Esophagus squamous epithelium (tissue), 5 donors: ENCODE data around the gene MAP1S. TPM values are rescaled to one million over a fixed set of nuclear protein-coding genes. Genes with fewer than 3 reads are reported as not detected.

Experiments
- DNase-seq: peaks from one replicate; lab custom pipeline; 2025; lab: John Stamatoyannopoulos, UW
- H3K27ac ChIP-seq, 4 donors: fragments of 200-600 bp; sonication (generic); one replicate each; pipeline ENCODE4 v1.5.1; 2016 to 2019; ENCODE audit warnings: mild to moderate bottlenecking in 1 of 4
- H3K27me3 ChIP-seq, 4 donors: fragments of 200-600 bp; sonication (generic); 1 replicate in 3 of 4; 2 replicates in 1 of 4; pipeline versions ENCODE4 v1.5.1 to v1.6.0; 2017 to 2021; ENCODE audit warnings: antibody characterized with exemption in 1 of 4
- H3K36me3 ChIP-seq, 3 donors: fragments of 200-600 bp; sonication (generic); one replicate each; pipeline ENCODE4 v1.5.1; 2016 to 2019
- H3K4me1 ChIP-seq, 3 donors: fragments of 200-600 bp; sonication (generic); one replicate each; pipeline ENCODE4 v1.5.1; 2017 to 2019
- H3K4me3 ChIP-seq, 4 donors: fragments of 200-600 bp; sonication (generic); 1 replicate in 3 of 4; 2 replicates in 1 of 4; pipeline ENCODE4 v1.5.1; 2016 to 2019; ENCODE audit warnings: mild to moderate bottlenecking in 2 of 4, moderate library complexity in 1 of 4
- H3K9me3 ChIP-seq, 3 donors: fragments of 200-600 bp; sonication (generic); one replicate each; pipeline ENCODE4 v1.5.1; 2016 to 2019
- CTCF ChIP-seq, 6 experiments: fragments of 450-650 bp in 4 of 6; fragments of 200-600 bp in 2 of 6; sonication (generic) in 2 of 6; IDR thresholded peaks; one replicate each; pipeline ENCODE4 v1.5.1; 2016 to 2019; ENCODE audit warnings: antibody characterized with exemption in 6 of 6, mild to moderate bottlenecking in 4 of 6, moderate library complexity in 4 of 6
- POLR2A ChIP-seq, 4 donors: fragments of 450-650 bp; IDR thresholded peaks; one replicate each; pipeline ENCODE4 v1.6.1; 2017; ENCODE audit warnings: antibody characterized with exemption in 4 of 4, mild to moderate bottlenecking in 4 of 4, moderate library complexity in 3 of 4
- WGBS, 2 donors: methylation state at CpG; one replicate each; pipeline ENCODE4 v1.1.5; 2018; 5-methylcytosine and 5-hydroxymethylcytosine counted together
- intact Hi-C: fragments of 100-400 bp; cut with DNase I; formaldehyde crosslinking; loops from one replicate; pipeline ENCODE4 v1.15.0; 2022
- total RNA-seq, 4 donors: library from RNA; depleted of rRNA; stranded (reverse); fragments of >200 nt; gene quantifications; one replicate each; pipeline ENCODE4 v1.1.0, GENCODE V29; 2016
- donor health status: DM: yes; HTN: yes; CAD: no.

Gene MAP1S
- total RNA-seq, 4 donors from 2014 or later: 4.8 to 16.3 (median 11.4) TPM

DNA sequence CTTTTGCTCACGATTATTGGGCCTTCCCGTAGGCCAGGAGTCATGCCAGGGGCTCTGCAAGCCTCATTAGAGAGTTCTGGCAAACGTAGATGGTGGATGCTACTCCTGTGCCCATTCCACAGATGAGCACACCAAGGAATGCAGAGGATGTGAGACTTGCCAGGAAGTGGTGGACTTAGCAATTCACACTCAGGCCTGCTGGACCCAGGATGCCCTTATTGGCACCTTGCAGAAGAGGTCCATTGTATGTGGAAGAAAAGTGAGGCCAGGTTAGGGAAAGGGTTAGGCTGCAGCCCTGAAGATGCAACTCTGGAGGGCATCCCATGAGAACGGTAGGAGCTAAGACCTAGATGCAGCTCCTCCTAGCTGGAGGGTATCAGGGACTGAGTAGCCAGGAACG is 37.0 kb upstream of the MAP1S start:
- peaks cover 11 to 29% (median 11%) of the 10 kb centered on the region in 3 donors for H3K4me1 ChIP-seq
- H3K36me3 ChIP-seq: no peaks in the 10 kb centered on the region
- DNase-seq: no peak
- H3K27ac ChIP-seq: no peak overlapping the region
- intact Hi-C loops: no loop called here
- H3K4me3 ChIP-seq: no peak overlapping the region
- peaks cover 7 to 100% (median 15%) of the 10 kb centered on the region in 4 donors for H3K27me3 ChIP-seq
- 53 to 54% methylated on average over 3 to 4 of the region's 5 CpGs for WGBS, 2 donors
- TF ChIP-seq POLR2A (IDR thresholded peaks at IDR 0.05) (no peak), CTCF (IDR thresholded peaks at IDR 0.05) (no peak)
- H3K9me3 ChIP-seq: no peaks in the 10 kb centered on the region

- Histone ChIP-seq H3K36me3 (no peaks in the 10 kb centered on the region), H3K27me3 (peaks cover 15 to 100% (median 21%) of the 10 kb centered on the region in 4 donors), H3K27ac (no peak overlapping the region), H3K4me1 (peaks cover 15 to 37% (median 17%) of the 10 kb centered on the region in 3 donors), H3K9me3 (no peaks in the 10 kb centered on the region), H3K4me3 (no peak overlapping the region)
- WGBS, 2 donors: 39 to 79% methylated on average over 2 to 4 of the region's 4 CpGs
- DNase-seq: no peak
- TF ChIP-seq POLR2A (IDR thresholded peaks at IDR 0.05) (no peak), CTCF (IDR thresholded peaks at IDR 0.05) (no peak)
- intact Hi-C loops: no loop called here
These were observed 36.2 kb upstream of the MAP1S start for GRCh38 chr19:17683078-17683477.

DNA sequence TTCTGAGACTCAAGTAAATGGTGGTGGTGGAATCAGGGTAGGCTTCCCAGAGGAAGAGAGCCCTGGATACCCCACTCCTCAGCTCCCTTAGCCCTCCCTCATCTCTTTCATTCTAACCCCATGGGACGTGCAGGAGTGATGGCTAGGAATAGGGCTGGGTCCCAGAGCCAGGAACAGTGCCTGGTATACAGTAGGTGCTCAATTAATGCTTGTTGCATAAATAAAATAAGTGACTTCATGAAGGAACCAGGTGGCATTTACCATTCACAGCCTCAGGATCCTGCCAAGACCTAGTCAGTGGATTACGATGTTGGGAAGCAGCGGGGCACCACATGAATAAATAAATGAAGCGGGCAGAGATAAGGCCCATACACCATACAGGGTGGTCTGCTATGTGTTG is 35.0 kb upstream of the MAP1S start:
- H3K9me3 ChIP-seq: no peaks in the 10 kb centered on the region
- 67 to 89% methylated on average over 3 to 4 of the region's 4 CpGs for WGBS, 2 donors
- H3K36me3 ChIP-seq: no peaks in the 10 kb centered on the region
- H3K27me3 ChIP-seq: peaks cover 20 to 100% (median 22%) of the 10 kb centered on the region in 4 donors
- no peak overlapping the region for H3K4me3 ChIP-seq
- intact Hi-C loops: no loop called here
- H3K27ac ChIP-seq: no peak overlapping the region
- no peak for DNase-seq
- TF ChIP-seq POLR2A (IDR thresholded peaks at IDR 0.05) (no peak), CTCF (IDR thresholded peaks at IDR 0.05) (no peak)
- H3K4me1 ChIP-seq: peaks cover 15 to 44% (median 22%) of the 10 kb centered on the region in 3 donors

DNA sequence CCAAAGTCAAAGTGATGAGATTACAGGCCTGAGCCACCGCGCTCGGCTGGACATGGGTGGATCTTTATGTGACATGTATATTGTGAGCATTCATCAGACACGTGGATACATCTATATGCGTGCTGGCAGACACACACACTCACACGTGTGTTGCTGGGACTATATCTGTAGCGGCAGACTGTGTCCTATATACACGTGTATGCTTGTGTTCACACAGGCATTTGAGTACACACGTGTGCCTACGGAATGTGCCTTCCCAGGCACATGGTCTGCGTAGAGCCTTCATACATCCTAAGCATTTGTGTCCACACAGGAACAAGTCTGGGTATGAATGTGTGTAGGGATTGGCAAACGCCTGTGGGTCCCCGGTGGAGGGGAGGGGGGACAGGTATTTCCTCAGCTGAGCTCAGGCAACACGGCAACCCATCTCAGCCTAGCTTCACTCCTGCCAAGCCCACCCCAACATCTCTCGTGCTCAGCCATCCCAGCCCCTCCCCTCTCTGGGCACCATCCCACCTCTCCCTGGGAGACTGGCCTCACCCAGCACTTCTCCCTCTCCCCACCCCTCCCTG is 33.7 kb upstream of the MAP1S start:
- Histone ChIP-seq H3K9me3 (no peaks in the 10 kb centered on the region), H3K27me3 (peaks cover 20 to 99% (median 22%) of the 10 kb centered on the region in 4 donors), H3K36me3 (no peaks in the 10 kb centered on the region), H3K4me3 (no peak overlapping the region), H3K4me1 (peaks cover 15 to 34% (median 22%) of the 10 kb centered on the region in 3 donors), H3K27ac (no peak overlapping the region)
- 40 to 51% methylated on average over 10 to 12 of the region's 15 CpGs for WGBS, 2 donors
- no peak for DNase-seq
- no peak for TF ChIP-seq POLR2A (IDR thresholded peaks at IDR 0.05)
- TF ChIP-seq CTCF (IDR thresholded peaks at IDR 0.05): no peak
- intact Hi-C loops: no loop called here

DNA sequence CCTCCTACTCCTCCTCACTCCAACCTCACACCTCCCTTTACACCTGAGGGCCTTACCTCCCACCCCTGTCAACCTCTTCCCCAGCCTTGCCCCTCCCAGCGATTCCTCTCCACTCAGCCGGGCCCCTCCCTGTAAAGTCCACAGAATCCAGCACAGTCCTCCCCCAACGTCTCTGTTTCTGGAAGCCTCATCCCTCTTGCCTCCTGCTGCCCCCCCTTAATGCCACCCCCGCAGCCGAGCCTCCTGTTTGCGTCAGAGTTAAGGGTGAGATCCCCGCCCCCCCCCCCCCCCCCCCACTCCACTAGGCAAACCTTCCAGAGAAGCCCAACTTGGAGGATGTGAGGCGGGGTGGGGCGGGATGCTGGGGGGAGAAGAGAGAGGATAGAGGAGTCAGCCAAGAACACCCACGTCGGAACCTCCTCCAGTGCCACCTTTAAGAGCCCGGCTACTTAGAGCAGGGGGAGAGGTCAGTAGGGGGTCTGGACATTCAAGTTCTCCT is 33.2 kb upstream of the MAP1S start:
- no peaks in the 10 kb centered on the region for H3K9me3 ChIP-seq
- H3K36me3 ChIP-seq: no peaks in the 10 kb centered on the region
- H3K27ac ChIP-seq: no peak overlapping the region
- intact Hi-C loops: no loop called here
- peak overlapping the region in 2 of 4 donors; percentile 9 to 45 for H3K4me3 ChIP-seq
- 0 to 10% methylated on average over 3 of the region's 12 CpGs for WGBS, 2 donors
- no peak for DNase-seq
- H3K27me3 ChIP-seq: peaks cover 20 to 99% (median 22%) of the 10 kb centered on the region in 4 donors
- no peak for TF ChIP-seq CTCF (IDR thresholded peaks at IDR 0.05)
- no peak for TF ChIP-seq POLR2A (IDR thresholded peaks at IDR 0.05)
- H3K4me1 ChIP-seq: peaks cover 15 to 33% (median 22%) of the 10 kb centered on the region in 3 donors
